Fibroblast of lung (primary cell): ENCODE data around the gene PLK3. TPM values are rescaled to one million over a fixed set of nuclear protein-coding genes. Genes with fewer than 3 reads are reported as not detected.

Experiments
- DNase-seq, 2 donors: peaks; one replicate each; pipeline versions ENCODE4 v3.0.0 to v3.0.0-alpha.2; 2010; ENCODE audit warnings: low read depth in 2 of 2
- H2AFZ ChIP-seq: 2 replicates; pipeline ENCODE4 v1.5.1; 2012; ENCODE audit warnings: low read length, control low read depth, inconsistent platforms
- H3K27ac ChIP-seq: 2 replicates; pipeline ENCODE4 v1.5.1; 2011; ENCODE audit warnings: low read length, control low read depth; ENCODE audit not compliant: insufficient read depth
- H3K27me3 ChIP-seq: 2 replicates; pipeline ENCODE4 v1.5.1; 2011; ENCODE audit warnings: mild to moderate bottlenecking, low read length; ENCODE audit not compliant: control insufficient read depth, insufficient read depth
- H3K36me3 ChIP-seq: 2 replicates; pipeline ENCODE4 v1.5.1; 2011; ENCODE audit warnings: low read length; ENCODE audit not compliant: control insufficient read depth, insufficient read depth
- H3K4me1 ChIP-seq: 2 replicates; pipeline ENCODE4 v1.5.1; 2011; ENCODE audit warnings: low read length; ENCODE audit not compliant: control insufficient read depth, insufficient read depth; ENCODE audit errors: extremely low read depth
- H3K4me2 ChIP-seq: 2 replicates; pipeline ENCODE4 v1.5.1; 2011; ENCODE audit warnings: low read length, control low read depth; ENCODE audit not compliant: insufficient read depth; ENCODE audit errors: extremely low read depth
- H3K4me3 ChIP-seq, 4 experiments: fragments of 200-600 bp in 1 of 4; sonication (generic) in 1 of 4; replicated peaks in 1 of 4; 2 replicates each; pipeline ENCODE4 v1.5.1; 2011 to 2016; ENCODE audit warnings: low read length in 4 of 4, low read depth in 3 of 4, mild to moderate bottlenecking in 3 of 4, control low read depth in 2 of 4, inconsistent platforms in 1 of 4, mixed read lengths in 1 of 4; ENCODE audit not compliant: insufficient read depth in 1 of 4; ENCODE audit errors: control extremely low read depth in 1 of 4
- H3K79me2 ChIP-seq: 2 replicates; pipeline ENCODE4 v1.5.1; 2012; ENCODE audit warnings: mild to moderate bottlenecking, low read length, inconsistent platforms; ENCODE audit not compliant: control insufficient read depth, insufficient read depth
- H3K9ac ChIP-seq: 2 replicates; pipeline ENCODE4 v1.5.1; 2011; ENCODE audit warnings: mild to moderate bottlenecking, low read length, control low read depth; ENCODE audit not compliant: insufficient read depth
- H3K9me3 ChIP-seq: 2 replicates; pipeline ENCODE4 v1.5.1; 2012; ENCODE audit warnings: low read depth, low read length; ENCODE audit not compliant: control insufficient read depth, insufficient read depth
- H4K20me1 ChIP-seq: 2 replicates; pipeline ENCODE4 v1.5.1; 2011; ENCODE audit warnings: low read length; ENCODE audit not compliant: control insufficient read depth, insufficient read depth; ENCODE audit errors: extremely low read depth
- CTCF ChIP-seq, 2 donors: IDR thresholded peaks in 1 of 2; conservative IDR thresholded peaks in 1 of 2; 1 replicate in 1 of 2; 2 replicates in 1 of 2; pipeline ENCODE4 v1.5.1; 2011 to 2012; ENCODE audit warnings: low read length in 2 of 2, control low read depth in 1 of 2, inconsistent platforms in 1 of 2, low read depth in 1 of 2, mild to moderate bottlenecking in 1 of 2
- EZH2 ChIP-seq: IDR thresholded peaks from 2 replicates; pipeline ENCODE4 v1.5.1; 2012; ENCODE audit warnings: low read length, control low read depth, mild to moderate bottlenecking; ENCODE audit errors: missing control alignments
- polyA plus RNA-seq, 2 donors: library from polyadenylated mRNA; depleted of rRNA in 1 of 2; stranded (reverse) in 1 of 2; unstranded in 1 of 2; fragments of >200 nt; gene quantifications; 2 replicates each; pipeline ENCODE4 v1.2.1, GENCODE V29; 2011 to 2012; ENCODE audit warnings: missing spikeins in 1 of 2
- total RNA-seq: library from RNA; depleted of rRNA; stranded (reverse); fragments of >200 nt; gene quantifications from 2 replicates; pipeline ENCODE4 v1.2.1, GENCODE V29; 2014

Gene PLK3
- total and polyA plus RNA-seq, 2 donors (not counting 1 experiment from before 2014, with no cell fraction given), result 12.2 to 30.6 TPM

GRCh38 chr1:44803312-44804095, 3.3 kb downstream of the PLK3 start:
- no peaks in the 10 kb centered on the region for H3K9me3 ChIP-seq
- no peaks in the 10 kb centered on the region for H4K20me1 ChIP-seq
- H3K79me2 ChIP-seq, result peaks cover 47% of the 10 kb centered on the region
- H3K4me1 ChIP-seq, result peaks cover 45% of the 10 kb centered on the region
- no peaks in the 10 kb centered on the region for H3K27me3 ChIP-seq
- peak overlapping the region in 1 of 4 experiments; percentile 92 for H3K4me3 ChIP-seq
- no peak for DNase-seq
- peaks cover 41% of the 10 kb centered on the region for H3K36me3 ChIP-seq
- TF ChIP-seq CTCF (conservative IDR thresholded peaks at IDR 0.05 in 1 of 2, IDR thresholded peaks at IDR 0.05 in 1 of 2; ENCODE audit: low read depth in 1 of 2, low read length in 2 of 2) (no peak), EZH2 (no peak)
- H3K9ac ChIP-seq, result no peak overlapping the region
- peak overlapping the region; percentile 54 for H3K4me2 ChIP-seq
- peak overlapping the region; percentile 51 for H3K27ac ChIP-seq
- no peak overlapping the region for H2AFZ ChIP-seq

- TF ChIP-seq EZH2 (no peak), CTCF (conservative IDR thresholded peaks at IDR 0.05 in 1 of 2, IDR thresholded peaks at IDR 0.05 in 1 of 2; ENCODE audit: low read depth in 1 of 2, low read length in 2 of 2) (peak in 1 of 2 donors; percentile 8)
- H3K79me2 ChIP-seq, result peaks cover 62% of the 10 kb centered on the region
- no peaks in the 10 kb centered on the region for H3K27me3 ChIP-seq
- peaks cover 65% of the 10 kb centered on the region for H3K4me1 ChIP-seq
- H3K9me3 ChIP-seq, result no peaks in the 10 kb centered on the region
- H3K4me2 ChIP-seq, result no peak overlapping the region
- no peak overlapping the region for H3K4me3 ChIP-seq
- H3K9ac ChIP-seq, result no peak overlapping the region
- peaks cover 44% of the 10 kb centered on the region for H3K36me3 ChIP-seq
- H3K27ac ChIP-seq, result peak overlapping the region; percentile 57
- H4K20me1 ChIP-seq, result no peaks in the 10 kb centered on the region
- H2AFZ ChIP-seq, result no peak overlapping the region
- no peak for DNase-seq
Observed at GRCh38 chr1:44805311-44806024, 5.3 kb downstream of the PLK3 start.

- Histone ChIP-seq H3K79me2 (peaks cover 56% of the 10 kb centered on the region), H3K4me3 (no peak overlapping the region), H4K20me1 (no peaks in the 10 kb centered on the region), H3K9ac (peak overlapping the region; percentile 50), H3K9me3 (no peaks in the 10 kb centered on the region), H3K4me2 (peak overlapping the region; percentile 55), H3K27me3 (no peaks in the 10 kb centered on the region), H3K27ac (peak overlapping the region; percentile 100), H2AFZ (no peak overlapping the region), H3K36me3 (peaks cover 44% of the 10 kb centered on the region), H3K4me1 (peaks cover 72% of the 10 kb centered on the region)
- no peak for TF ChIP-seq EZH2
- no peak for DNase-seq
Observed at GRCh38 chr1:44806025-44806703, 6.0 kb downstream of the PLK3 start.
